Vagina (tissue), 2 donors: Measurements from ENCODE around the gene TOGARAM1. TPM values are rescaled to one million over a fixed set of nuclear protein-coding genes. Genes with fewer than 3 reads are reported as not detected.

Experiments used
- DNase-seq, 2 donors: peaks; one replicate each; pipeline ENCODE4 v3.0.0-alpha.2; 2017; ENCODE audit errors: extremely low spot score in 2 of 2
- H3K27ac ChIP-seq: fragments of 200-600 bp; sonication (generic); one replicate; pipeline ENCODE4 v1.5.1; 2019
- H3K27me3 ChIP-seq: fragments of 200-600 bp; sonication (generic); one replicate; pipeline ENCODE4 v1.5.1; 2019
- H3K36me3 ChIP-seq, 2 donors: fragments of 200-600 bp; sonication (generic); one replicate each; pipeline ENCODE4 v1.5.1; 2017 to 2019
- H3K4me1 ChIP-seq: fragments of 200-600 bp; sonication (generic); one replicate; pipeline ENCODE4 v1.5.1; 2019
- H3K4me3 ChIP-seq, 2 donors: fragments of 200-600 bp; sonication (generic); 1 replicate in 1 of 2; 2 replicates in 1 of 2; pipeline ENCODE4 v1.5.1; 2016 to 2019
- H3K9me3 ChIP-seq: fragments of 200-600 bp; sonication (generic); one replicate; pipeline ENCODE4 v1.5.1; 2019
- POLR2A ChIP-seq, 2 donors: fragments of 450-650 bp; IDR thresholded peaks; one replicate each; pipeline ENCODE4 v1.6.1; 2017; ENCODE audit warnings: antibody characterized with exemption in 2 of 2, mild to moderate bottlenecking in 2 of 2, moderate library complexity in 2 of 2
- POLR2AphosphoS5 ChIP-seq, 2 donors: sonication (generic); formaldehyde crosslinking; IDR thresholded peaks; one replicate each; pipeline ENCODE4 v1.9.0; 2017; ENCODE audit warnings: antibody characterized with exemption in 2 of 2, mild to moderate bottlenecking in 2 of 2, low read depth in 1 of 2; ENCODE audit not compliant: insufficient read depth in 1 of 2
- intact Hi-C: fragments of 100-400 bp; cut with DNase I; formaldehyde crosslinking; loops from one replicate; pipeline ENCODE4 v1.15.1; 2023
- total RNA-seq: library from RNA; depleted of rRNA; stranded (reverse); fragments of >200 nt; gene quantifications from one replicate; pipeline ENCODE4 v1.2.3, GENCODE V29; 2016
- TF ChIP-seq, protein P1 (sequence below), 3 experiments: fragments of 450-650 bp in 2 of 3; fragments of 200-600 bp in 1 of 3; sonication (generic) in 1 of 3; IDR thresholded peaks; one replicate each; pipeline ENCODE4 v1.5.1; 2017 to 2019; ENCODE audit warnings: antibody characterized with exemption in 3 of 3, mild to moderate bottlenecking in 2 of 3, moderate library complexity in 2 of 3

TOGARAM1 gene
- total RNA-seq, 1 donor from 2014 or later: 13.0 TPM

DNA sequence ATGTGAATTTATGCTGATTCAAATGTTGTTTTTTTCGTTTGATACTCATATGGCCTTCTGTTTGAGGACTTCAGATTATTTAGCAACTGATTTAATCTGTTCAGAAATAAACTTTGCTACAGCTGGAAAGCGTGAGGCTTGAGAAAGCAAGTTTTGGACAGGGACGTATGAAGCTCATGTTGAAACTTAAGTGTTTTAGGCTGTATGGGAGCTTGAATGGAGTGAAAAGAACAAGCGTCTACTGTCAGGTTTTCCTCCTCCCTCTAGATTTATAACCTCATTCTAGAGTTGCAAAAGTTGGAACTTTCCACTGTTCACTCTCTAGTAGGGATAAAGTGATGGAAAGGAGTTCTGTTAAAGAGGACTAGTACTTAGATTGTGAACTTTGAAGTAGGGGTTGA, 123.0 kb downstream of the TOGARAM1 start:
- Histone ChIP-seq H3K9me3 (no peaks in the 10 kb centered on the region), H3K36me3 (no peaks in the 10 kb centered on the region), H3K27ac (peak overlapping the region; percentile 88), H3K27me3 (no peaks in the 10 kb centered on the region), H3K4me1 (peaks cover 56% of the 10 kb centered on the region), H3K4me3 (peak overlapping the region; percentile 67 to 79)
- intact Hi-C loops: no loop called here
- no peak for DNase-seq
- no peak for TF ChIP-seq POLR2A (IDR thresholded peaks at IDR 0.05)
- TF ChIP-seq POLR2AphosphoS5 (IDR thresholded peaks at IDR 0.05; ENCODE audit: insufficient read depth in 1 of 2, low read depth in 1 of 2): no peak

DNA sequence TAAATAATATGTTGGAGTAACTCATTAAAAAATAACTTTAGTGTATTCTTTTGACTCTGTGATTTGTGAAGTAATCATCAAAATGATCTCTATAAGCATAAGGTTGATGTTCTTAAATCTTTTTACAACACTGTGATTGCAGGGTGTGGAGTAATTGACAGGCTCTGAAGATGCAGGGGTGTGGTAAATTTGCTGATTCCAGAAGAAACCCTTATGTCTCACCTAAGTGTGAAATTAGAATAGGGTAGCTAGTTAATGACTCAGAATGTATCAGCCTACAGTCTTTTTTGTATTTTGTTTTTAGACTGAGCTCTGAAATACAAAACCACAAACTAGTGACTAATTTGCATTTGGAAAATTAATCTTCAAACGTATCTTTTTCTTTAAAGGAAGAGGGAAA, 127.8 kb downstream of the TOGARAM1 start:
- no peaks in the 10 kb centered on the region for H3K36me3 ChIP-seq
- no peak overlapping the region for H3K27ac ChIP-seq
- no peaks in the 10 kb centered on the region for H3K27me3 ChIP-seq
- intact Hi-C loops: no loop called here
- H3K4me1 ChIP-seq: peaks cover 59% of the 10 kb centered on the region
- H3K9me3 ChIP-seq: no peaks in the 10 kb centered on the region
- TF ChIP-seq, protein P1, sequence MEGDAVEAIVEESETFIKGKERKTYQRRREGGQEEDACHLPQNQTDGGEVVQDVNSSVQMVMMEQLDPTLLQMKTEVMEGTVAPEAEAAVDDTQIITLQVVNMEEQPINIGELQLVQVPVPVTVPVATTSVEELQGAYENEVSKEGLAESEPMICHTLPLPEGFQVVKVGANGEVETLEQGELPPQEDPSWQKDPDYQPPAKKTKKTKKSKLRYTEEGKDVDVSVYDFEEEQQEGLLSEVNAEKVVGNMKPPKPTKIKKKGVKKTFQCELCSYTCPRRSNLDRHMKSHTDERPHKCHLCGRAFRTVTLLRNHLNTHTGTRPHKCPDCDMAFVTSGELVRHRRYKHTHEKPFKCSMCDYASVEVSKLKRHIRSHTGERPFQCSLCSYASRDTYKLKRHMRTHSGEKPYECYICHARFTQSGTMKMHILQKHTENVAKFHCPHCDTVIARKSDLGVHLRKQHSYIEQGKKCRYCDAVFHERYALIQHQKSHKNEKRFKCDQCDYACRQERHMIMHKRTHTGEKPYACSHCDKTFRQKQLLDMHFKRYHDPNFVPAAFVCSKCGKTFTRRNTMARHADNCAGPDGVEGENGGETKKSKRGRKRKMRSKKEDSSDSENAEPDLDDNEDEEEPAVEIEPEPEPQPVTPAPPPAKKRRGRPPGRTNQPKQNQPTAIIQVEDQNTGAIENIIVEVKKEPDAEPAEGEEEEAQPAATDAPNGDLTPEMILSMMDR (IDR thresholded peaks at IDR 0.05): no peak
- no peak for TF ChIP-seq POLR2A (IDR thresholded peaks at IDR 0.05)
- TF ChIP-seq POLR2AphosphoS5 (IDR thresholded peaks at IDR 0.05; ENCODE audit: insufficient read depth in 1 of 2, low read depth in 1 of 2): peak in 1 of 2 donors; percentile 36
- no peak overlapping the region for H3K4me3 ChIP-seq
- no peak for DNase-seq

DNA sequence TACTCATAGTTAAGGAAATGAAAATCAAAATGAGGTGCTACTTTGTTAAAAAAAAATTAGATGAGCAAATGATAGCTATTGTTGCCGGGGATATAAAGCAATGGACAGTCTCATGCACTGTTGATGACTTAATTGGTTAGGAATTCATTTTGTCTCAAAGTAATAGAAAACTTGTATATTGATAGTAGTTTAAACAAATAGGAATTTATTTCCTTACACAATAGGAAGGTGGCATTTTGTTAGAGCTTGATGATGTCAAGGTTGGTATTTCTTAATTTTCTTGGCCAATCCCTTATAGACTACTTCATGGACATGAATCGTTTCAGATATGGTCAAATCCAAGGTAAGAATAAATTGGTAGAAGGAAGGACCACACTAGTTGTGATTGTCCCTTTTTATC, 129.7 kb downstream of the TOGARAM1 start:
- no peak for TF ChIP-seq POLR2AphosphoS5 (IDR thresholded peaks at IDR 0.05; ENCODE audit: insufficient read depth in 1 of 2, low read depth in 1 of 2)
- Histone ChIP-seq H3K9me3 (no peaks in the 10 kb centered on the region), H3K36me3 (peaks cover 0 to 8% of the 10 kb centered on the region in 2 donors), H3K27me3 (no peaks in the 10 kb centered on the region), H3K4me3 (no peak overlapping the region), H3K4me1 (peaks cover 40% of the 10 kb centered on the region), H3K27ac (no peak overlapping the region)
- intact Hi-C loops: no loop called here
- DNase-seq: no peak

DNA sequence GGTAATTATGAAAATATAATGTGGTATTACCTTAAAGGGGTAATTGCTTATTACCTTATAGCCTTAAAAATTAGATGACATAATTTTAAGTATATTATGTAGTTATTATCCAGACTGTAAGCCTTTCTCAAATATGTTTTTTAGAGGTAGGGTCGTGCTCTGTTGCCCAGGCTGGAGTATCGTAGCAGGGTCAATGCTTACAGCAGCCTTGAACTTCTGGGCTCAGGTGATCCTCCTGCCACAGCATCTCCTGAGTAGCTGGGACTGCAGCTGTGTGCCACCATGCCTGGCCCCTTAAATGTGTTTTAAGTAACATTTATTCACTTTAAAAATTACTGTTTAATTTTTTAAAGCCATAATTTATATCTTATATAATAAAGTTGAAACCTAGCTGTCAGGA, 132.3 kb downstream of the TOGARAM1 start:
- H3K9me3 ChIP-seq: no peaks in the 10 kb centered on the region
- DNase-seq: no peak
- H3K4me3 ChIP-seq: no peak overlapping the region
- no peaks in the 10 kb centered on the region for H3K27me3 ChIP-seq
- H3K36me3 ChIP-seq: peaks cover 0 to 23% of the 10 kb centered on the region in 2 donors
- no peak overlapping the region for H3K27ac ChIP-seq
- intact Hi-C loops: no loop called here
- TF ChIP-seq, protein P1 (IDR thresholded peaks at IDR 0.05): no peak
- TF ChIP-seq POLR2AphosphoS5 (IDR thresholded peaks at IDR 0.05; ENCODE audit: insufficient read depth in 1 of 2, low read depth in 1 of 2): no peak
- TF ChIP-seq POLR2A (IDR thresholded peaks at IDR 0.05): no peak
- peaks cover 15% of the 10 kb centered on the region for H3K4me1 ChIP-seq

DNA sequence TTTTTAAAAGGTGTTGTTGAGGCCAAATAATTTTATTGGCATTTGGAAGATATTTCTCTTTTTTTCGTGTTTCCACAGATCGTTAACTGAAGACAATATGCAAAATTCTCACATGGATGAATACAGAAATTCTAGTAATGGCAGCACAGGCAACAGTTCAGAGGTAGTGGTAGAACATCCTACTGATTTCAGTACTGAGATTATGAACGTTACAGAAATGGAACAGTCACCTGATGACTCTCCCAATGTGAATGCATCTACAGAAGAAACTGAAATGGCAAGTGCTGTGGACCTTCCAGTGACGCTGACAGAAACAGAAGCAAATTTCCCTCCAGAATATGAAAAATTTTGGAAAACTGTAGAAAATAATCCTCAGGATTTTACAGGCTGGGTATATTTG, 133.2 kb downstream of the TOGARAM1 start:
- H3K4me3 ChIP-seq: no peak overlapping the region
- no peaks in the 10 kb centered on the region for H3K27me3 ChIP-seq
- DNase-seq: no peak
- H3K9me3 ChIP-seq: no peaks in the 10 kb centered on the region
- H3K4me1 ChIP-seq: peaks cover 10% of the 10 kb centered on the region
- H3K36me3 ChIP-seq: peaks cover 0 to 32% of the 10 kb centered on the region in 2 donors
- intact Hi-C loops: no loop called here
- no peak for TF ChIP-seq POLR2A (IDR thresholded peaks at IDR 0.05)
- H3K27ac ChIP-seq: no peak overlapping the region

DNA sequence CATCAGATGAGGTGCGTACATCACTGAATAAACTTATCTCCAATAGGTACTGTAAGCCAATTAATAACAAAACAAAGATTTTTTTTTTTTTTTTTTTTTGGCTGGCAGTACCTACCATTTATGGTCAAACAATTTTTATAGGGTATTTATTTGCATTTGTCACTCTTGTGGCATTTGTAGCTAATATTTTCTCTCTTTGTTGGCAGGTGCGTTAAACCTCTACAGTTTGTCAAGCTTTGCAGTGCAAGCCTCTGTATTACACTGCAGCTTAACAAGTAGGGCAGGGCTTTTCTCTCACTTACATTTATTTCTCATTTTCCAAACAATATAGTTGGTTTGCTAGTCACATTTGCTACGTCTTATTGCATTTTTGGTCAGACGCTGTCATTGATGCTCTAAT, 134.2 kb downstream of the TOGARAM1 start:
- H3K27ac ChIP-seq: no peak overlapping the region
- no peak overlapping the region for H3K4me3 ChIP-seq
- peaks cover 0 to 41% of the 10 kb centered on the region in 2 donors for H3K36me3 ChIP-seq
- no peaks in the 10 kb centered on the region for H3K4me1 ChIP-seq
- no peak for TF ChIP-seq POLR2A (IDR thresholded peaks at IDR 0.05)
- TF ChIP-seq POLR2AphosphoS5 (IDR thresholded peaks at IDR 0.05; ENCODE audit: insufficient read depth in 1 of 2, low read depth in 1 of 2): no peak
- TF ChIP-seq, protein P1 (IDR thresholded peaks at IDR 0.05): no peak
- no peaks in the 10 kb centered on the region for H3K27me3 ChIP-seq
- H3K9me3 ChIP-seq: no peaks in the 10 kb centered on the region
- no peak for DNase-seq
- intact Hi-C loops: no loop called here
